Left kidney (tissue), 8 donors: ENCODE measurements around the gene MAGED2. TPM values are rescaled to one million over a fixed set of nuclear protein-coding genes. Genes with fewer than 3 reads are reported as not detected.
A peak's percentile ranks its signal among the peaks of the same experiment; 100 is the strongest.
"Not testable (repeated sequence)": the region's sequence is repeated elsewhere in the genome, so short reads cannot be mapped to it uniquely, and the experiment has no call there.

Experiments
- DNase-seq: peaks from one replicate; pipeline ENCODE4 v3.0.0-alpha.2; 2013
- long read RNA-seq, 8 donors: transcript quantifications; one replicate each; lab custom pipeline, GENCODE V29; 2026
- polyA plus RNA-seq: library from polyadenylated mRNA; unstranded; fragments of 120-200 nt; gene quantifications from one replicate; pipeline ENCODE4 v1.2.1, GENCODE V29; 2013; ENCODE audit not compliant: insufficient read length

Gene MAGED2, protein sequence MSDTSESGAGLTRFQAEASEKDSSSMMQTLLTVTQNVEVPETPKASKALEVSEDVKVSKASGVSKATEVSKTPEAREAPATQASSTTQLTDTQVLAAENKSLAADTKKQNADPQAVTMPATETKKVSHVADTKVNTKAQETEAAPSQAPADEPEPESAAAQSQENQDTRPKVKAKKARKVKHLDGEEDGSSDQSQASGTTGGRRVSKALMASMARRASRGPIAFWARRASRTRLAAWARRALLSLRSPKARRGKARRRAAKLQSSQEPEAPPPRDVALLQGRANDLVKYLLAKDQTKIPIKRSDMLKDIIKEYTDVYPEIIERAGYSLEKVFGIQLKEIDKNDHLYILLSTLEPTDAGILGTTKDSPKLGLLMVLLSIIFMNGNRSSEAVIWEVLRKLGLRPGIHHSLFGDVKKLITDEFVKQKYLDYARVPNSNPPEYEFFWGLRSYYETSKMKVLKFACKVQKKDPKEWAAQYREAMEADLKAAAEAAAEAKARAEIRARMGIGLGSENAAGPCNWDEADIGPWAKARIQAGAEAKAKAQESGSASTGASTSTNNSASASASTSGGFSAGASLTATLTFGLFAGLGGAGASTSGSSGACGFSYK
- polyA plus RNA-seq: 661 TPM
- long read RNA-seq, donor 1, transcript MAGED2-203 (12 exons, 2,066 nt): minor isoform, 33 of 380 reads
- long read RNA-seq, donor 1, transcript MAGED2-206 (13 exons, 2,189 nt): major isoform, 100 of 380 reads
- long read RNA-seq, donor 1, transcript MAGED2-204 (13 exons, 2,048 nt): minor isoform, 10 of 380 reads
- long read RNA-seq, donor 1, partial matches to known transcripts: 225 of 380 reads
- long read RNA-seq, donor 1, other reads (novel, unspliced or antisense): 5 of 380 reads
- long read RNA-seq, donor 2, transcript MAGED2-203 (12 exons, 2,066 nt): minor isoform, 17 of 391 reads
- long read RNA-seq, donor 2, transcript MAGED2-204 (13 exons, 2,048 nt): minor isoform, 19 of 391 reads
- long read RNA-seq, donor 2, transcript MAGED2-206 (13 exons, 2,189 nt): major isoform, 137 of 391 reads
- long read RNA-seq, donor 2, partial matches to known transcripts: 179 of 391 reads
- long read RNA-seq, donor 2, other reads (novel, unspliced or antisense): 36 of 391 reads
- long read RNA-seq, donor 3, transcript MAGED2-206 (13 exons, 2,189 nt): major isoform, 111 of 320 reads
- long read RNA-seq, donor 3, transcript MAGED2-204 (13 exons, 2,048 nt): minor isoform, 11 of 320 reads
- long read RNA-seq, donor 3, transcript MAGED2-203 (12 exons, 2,066 nt): minor isoform, 11 of 320 reads
- long read RNA-seq, donor 3, partial matches to known transcripts: 169 of 320 reads
- long read RNA-seq, donor 3, other reads (novel, unspliced or antisense): 13 of 320 reads
- long read RNA-seq, donor 4, partial matches to known transcripts: 49 of 55 reads
- long read RNA-seq, donor 4, other reads (novel, unspliced or antisense): 0 of 55 reads
- long read RNA-seq, donor 5, transcript MAGED2-206 (13 exons, 2,189 nt): major isoform, 266 of 719 reads
- long read RNA-seq, donor 5, transcript MAGED2-201 (12 exons, 1,958 nt): minor isoform, 6 of 719 reads
- long read RNA-seq, donor 5, transcript MAGED2-203 (12 exons, 2,066 nt): minor isoform, 43 of 719 reads
- long read RNA-seq, donor 5, transcript MAGED2-204 (13 exons, 2,048 nt): minor isoform, 41 of 719 reads
- long read RNA-seq, donor 5, partial matches to known transcripts: 320 of 719 reads
- long read RNA-seq, donor 5, other reads (novel, unspliced or antisense): 39 of 719 reads
- long read RNA-seq, donor 6, transcript MAGED2-206 (13 exons, 2,189 nt): major isoform, 119 of 433 reads
- long read RNA-seq, donor 6, transcript MAGED2-204 (13 exons, 2,048 nt): minor isoform, 22 of 433 reads
- long read RNA-seq, donor 6, transcript MAGED2-203 (12 exons, 2,066 nt): minor isoform, 15 of 433 reads
- long read RNA-seq, donor 6, partial matches to known transcripts: 269 of 433 reads
- long read RNA-seq, donor 6, other reads (novel, unspliced or antisense): 0 of 433 reads
- long read RNA-seq, donor 7, transcript MAGED2-209 (2 exons, 691 nt): minor isoform, 5 of 516 reads
- long read RNA-seq, donor 7, transcript MAGED2-203 (12 exons, 2,066 nt): minor isoform, 17 of 516 reads
- long read RNA-seq, donor 7, transcript MAGED2-204 (13 exons, 2,048 nt): minor isoform, 39 of 516 reads
- long read RNA-seq, donor 7, transcript MAGED2-206 (13 exons, 2,189 nt): major isoform, 170 of 516 reads
- long read RNA-seq, donor 7, partial matches to known transcripts: 256 of 516 reads
- long read RNA-seq, donor 7, other reads (novel, unspliced or antisense): 27 of 516 reads
- long read RNA-seq, donor 8, transcript MAGED2-203 (12 exons, 2,066 nt): minor isoform, 5 of 167 reads
- long read RNA-seq, donor 8, transcript MAGED2-204 (13 exons, 2,048 nt): minor isoform, 14 of 167 reads
- long read RNA-seq, donor 8, transcript MAGED2-206 (13 exons, 2,189 nt): major isoform, 66 of 167 reads
- long read RNA-seq, donor 8, partial matches to known transcripts: 70 of 167 reads
- long read RNA-seq, donor 8, other reads (novel, unspliced or antisense): 7 of 167 reads

DNA sequence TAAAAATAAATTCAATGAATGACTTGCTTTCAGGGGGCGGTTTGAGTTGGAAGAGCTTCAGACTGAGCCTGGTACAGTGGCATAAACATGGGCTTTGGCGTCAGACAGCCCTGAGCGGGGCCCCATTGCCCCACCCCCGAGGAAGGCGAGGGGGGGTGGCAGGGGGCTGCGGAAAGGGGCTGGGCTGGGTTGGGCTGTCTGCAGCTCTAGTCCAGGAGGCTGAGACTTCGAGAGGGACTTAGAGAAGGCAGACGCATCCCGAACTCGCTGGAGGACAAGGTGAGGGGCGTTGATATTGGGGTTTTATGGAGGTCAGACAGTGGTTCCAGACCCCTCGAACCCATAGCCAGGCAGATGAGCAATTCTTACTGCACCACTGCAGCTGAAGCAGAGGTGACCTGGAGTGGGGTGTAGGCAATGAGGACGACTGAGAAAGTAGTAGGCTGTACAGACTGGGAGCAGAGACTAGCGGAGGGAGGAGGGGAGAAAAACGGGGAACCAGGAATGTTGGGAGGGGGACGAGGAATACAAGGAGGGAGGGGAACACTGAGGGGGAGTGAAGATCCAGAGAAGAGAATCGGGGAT is at the start of gene MAGED2:
MAGED2 (plus strand) TSS at position 222 of the 585 bp plus-strand sequence. CDS start 1,587 bp downstream, outside the sequence.
- peak; percentile 49 for DNase-seq

DNA sequence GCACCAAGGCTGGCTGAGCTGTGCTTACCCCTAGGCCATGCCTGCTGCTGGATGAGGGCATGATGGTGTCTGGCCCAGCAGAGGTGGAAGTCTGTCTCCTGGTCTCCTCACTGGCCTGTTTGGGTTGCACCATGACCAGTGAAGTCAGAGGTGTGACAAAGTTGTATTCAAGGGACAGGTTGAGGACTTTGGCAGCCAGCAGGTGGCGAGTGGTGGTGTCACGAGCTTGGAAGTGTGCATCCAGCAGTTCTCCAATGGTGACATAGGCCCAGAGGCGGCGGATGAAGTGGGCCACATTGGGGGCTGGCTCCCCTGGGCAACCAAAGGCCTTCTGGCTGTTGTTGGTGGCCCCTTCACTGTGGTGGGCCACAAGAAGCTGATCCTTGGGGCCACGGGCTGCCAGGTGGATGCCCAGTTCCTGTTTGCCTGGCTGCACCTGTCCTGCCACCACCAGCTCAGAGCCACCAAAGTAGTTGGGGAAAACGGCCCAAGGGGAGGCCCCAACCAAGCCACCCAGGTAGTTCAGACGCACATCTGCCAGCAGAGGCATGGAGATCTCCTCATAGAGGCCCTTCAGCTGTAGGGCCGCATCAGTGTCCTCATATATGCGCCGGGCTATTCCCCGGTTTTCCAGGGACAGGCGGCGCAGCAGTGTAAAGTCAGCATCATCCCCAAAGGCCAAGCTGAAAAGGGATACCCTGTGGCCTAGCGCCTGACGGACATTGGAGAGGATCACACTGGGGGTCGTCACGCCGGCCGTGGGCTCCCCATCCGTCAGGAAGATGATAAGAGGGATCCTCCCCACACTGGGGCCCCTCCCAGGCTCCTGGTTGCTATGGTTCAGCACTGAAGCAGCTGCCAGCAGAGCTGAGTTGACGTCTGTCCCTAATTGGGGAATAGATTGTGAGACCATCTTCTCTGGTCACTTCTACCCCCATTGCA is 49.2 kb upstream of the MAGED2 start:
- DNase-seq: no peak

DNA sequence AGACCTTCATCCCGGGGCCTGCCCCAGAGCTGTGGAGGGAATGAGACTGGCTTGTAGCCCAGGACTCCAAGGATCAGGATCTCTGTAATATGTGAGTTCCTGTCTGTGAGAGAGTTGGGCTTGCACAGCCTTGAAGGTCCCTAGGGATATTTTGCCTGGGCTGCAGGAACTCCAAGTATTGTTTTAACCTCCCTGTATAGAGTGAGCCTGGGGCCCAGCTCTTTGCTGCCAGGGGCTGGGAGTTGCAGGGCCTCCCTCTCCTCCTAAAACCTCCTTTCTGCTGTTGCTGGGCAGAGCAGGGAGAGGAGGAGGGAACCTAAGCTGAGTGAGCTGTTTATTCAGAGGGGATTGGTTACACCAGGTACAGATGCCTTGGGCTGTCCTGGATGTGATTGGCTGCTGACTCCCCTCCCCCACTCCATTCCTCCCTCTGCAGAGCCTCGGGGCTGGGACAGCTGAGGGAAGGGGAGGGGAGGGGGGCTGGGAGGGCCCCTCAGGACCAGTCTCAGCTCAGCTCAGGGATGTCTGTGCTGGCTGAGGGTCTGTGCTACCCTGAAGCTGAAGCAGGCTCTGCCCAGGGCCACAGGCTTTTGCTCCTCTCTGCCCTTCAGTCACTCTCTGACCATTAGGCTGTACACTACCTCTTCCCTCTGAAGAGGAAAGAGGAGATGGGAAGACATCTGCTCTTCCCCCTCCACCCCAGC is 33.0 kb upstream of the MAGED2 start:
- peak; percentile 70 for DNase-seq

DNA sequence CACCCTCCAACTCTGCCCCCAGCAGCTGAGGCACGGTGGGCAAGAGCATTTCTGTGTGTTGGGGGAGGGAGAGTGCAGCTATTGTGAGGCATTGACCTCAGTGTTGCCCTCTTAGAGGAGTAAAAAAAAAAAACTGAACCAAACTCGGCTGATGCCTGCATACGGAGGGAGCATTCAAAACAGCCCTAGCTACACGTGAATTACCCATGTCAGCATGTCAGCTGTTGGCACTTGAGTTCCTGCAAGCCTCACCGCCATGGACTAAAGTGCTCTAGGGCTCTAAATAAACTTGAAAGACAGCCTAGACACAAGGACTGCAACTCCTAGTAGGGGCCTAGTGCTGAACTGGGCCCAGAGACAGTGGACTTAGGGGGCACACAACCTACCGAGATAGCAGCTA is 31.5 kb upstream of the MAGED2 start:
- no peak for DNase-seq

DNA sequence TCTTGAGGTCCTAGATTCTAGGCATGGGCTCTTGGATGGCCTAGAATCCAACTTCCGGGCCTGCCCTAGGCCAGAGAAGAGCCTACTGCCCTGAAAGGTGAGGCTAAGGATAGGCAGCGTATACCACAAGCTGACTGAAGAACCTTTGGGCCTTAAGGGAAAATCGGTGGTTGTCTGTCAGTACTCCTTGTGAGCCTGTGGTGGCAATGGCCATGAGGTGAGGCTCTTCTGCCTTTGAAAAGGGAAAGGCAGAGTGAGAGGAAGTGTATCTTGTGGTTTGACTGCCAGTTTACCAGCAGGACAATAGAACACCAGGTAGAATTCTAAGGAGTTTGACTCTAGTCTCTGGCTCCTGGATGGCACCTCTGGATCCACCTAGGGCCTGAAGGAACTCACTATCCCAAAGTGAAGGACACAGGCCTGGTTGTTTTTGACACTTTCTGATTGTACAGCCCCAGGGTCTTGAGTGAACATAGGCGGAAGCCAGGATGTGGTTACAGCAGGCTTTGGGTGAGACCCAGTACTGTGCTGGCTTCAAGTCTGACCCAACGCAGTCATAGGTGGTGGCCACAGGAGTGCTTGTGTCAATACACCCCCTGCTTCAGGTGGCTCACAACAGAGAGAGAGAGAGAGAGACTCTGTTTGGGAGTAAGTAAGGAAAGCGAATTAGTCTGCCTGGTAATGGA is 30.4 kb upstream of the MAGED2 start:
- no peak for DNase-seq

DNA sequence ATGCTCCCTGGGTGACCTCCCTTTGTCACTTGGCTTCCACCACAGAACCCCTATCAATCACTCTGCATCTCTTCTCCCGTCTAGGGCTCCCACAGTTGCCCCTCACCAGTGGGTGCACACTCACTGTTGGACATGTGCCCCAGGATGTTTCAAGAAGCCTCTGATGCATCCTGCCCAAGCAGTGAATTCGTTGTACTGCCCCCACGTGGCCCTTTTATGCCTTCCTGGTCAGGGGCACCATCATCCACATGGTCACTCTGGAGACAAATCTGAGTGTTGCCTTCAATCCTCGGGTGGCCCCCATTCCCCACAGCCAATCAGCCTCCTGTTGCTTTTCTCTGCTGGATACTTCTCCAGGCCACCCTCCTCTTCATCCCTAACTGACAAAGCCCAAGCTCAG is 21.6 kb upstream of the MAGED2 start:
- no peak for DNase-seq

DNA sequence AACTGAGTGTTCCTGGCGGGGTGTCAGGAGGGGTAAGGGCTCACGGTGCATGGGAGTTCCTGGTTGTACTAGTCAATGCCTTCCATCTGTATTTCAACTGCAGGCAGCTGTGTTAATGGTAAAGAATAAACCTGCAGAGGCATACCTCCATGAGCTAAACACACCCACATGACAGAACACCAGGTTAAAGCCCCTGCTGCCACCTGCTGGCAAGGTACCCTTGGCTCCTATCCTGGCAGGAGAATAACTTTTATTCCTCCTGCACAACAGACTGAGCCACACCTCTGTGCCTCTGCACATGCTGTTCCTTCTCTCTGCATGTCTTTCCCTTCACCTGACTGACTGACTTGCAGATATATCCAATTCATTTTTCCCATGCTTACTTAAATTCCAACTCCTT is 20.6 kb upstream of the MAGED2 start:
- no peak for DNase-seq

DNA sequence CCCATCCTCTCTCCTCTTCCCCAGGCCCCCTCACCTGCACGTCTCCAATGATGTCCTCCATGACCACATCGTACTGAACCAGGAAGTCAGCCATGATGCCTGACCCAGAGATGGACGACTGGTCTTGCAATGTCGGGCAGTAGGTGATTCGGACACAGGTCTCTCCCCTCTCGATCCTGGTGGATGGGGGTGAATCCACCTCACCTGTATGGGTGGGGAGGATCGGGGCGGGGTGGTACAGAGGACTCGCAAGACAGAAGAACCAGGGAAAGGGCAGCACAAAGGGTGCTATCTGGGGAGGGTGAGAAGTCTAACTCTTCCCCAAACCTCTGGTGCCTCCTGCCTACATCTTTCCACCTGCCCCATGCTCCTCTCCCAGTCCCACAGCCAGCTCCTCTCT is 19.1 kb upstream of the MAGED2 start:
- no peak for DNase-seq

DNA sequence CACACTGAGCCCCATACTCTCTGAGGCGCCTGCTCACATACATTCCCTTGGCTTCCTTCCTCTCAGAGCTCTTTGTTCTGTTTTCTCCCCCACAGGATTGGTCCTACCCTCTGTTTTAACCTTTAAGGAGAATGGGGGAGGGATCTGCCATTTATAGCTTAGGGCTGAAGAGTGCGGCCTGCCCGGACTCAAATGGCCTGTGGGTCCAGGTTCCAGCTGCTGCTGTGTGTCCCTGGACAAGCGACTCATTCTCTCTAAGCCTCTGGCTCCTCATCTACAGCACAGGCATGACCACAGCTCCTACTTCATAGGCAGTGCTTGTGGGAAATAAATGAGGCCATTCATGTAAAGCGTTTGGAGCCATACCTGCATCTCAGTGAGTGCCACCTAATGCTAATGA is 18.1 kb upstream of the MAGED2 start:
- DNase-seq: not testable (repeated sequence)

DNA sequence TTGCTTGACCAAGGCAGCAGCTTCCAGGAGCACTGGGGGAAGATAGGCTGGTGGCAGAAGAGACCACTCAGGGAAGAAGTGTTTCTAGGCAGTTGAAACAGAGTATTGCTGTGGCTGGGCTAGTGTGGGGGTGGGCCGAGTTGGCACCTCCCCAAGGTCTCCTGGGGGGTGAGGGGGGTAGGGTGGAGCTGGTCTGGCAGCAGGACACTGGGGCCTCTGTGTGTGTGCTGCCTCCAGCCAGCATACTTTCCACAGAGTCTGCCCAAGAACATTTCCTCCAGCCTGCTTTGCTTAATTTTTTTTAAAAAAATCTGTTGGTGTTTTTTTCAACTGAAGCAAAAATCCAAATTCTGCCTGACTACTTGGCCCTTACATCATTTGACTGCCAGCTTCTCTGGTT is 13.5 kb upstream of the MAGED2 start:
- no peak for DNase-seq

DNA sequence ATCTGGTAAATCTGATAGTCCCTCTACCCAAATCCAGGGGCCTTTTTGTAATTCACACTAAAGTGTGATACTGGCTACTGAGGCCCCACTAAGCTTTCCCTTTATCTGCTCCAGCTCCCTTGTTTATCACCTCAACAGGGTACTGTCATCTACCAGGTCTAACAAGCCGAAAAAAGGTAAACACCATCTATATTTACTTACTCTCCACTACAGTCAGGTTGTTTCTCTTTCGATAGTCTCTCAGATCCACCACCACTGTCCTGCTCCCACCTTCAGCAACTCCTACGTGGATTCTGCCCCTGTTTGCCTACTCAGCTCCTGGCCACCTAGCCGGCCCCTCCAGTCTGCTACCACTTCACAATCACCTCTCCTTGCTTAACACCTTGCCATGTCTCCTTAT is 12.8 kb upstream of the MAGED2 start:
- no peak for DNase-seq

DNA sequence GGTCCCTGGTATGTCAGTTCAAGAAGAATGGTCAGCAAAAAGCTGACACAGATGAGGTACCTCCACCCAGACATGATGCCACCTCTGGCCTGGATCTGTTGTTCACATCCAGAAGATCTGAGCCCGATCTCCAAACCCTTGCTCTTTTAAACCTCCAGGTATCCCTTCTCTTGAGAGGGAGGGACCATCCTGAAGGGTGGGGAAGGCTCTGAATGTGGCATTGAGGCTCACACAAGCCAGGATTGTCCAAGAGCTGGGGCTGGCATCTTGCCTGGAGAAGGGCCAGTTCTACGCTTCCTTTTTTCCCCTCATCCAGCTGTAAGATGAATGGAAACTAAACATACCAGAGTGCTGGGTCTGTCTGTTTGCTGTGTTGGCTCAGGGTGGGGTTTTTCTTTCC is 9.4 kb upstream of the MAGED2 start, which contains the start of gene ITIH6:
ITIH6 (minus strand) TSS at position 119 of the 400 bp plus-strand sequence; CDS start at position 74, 45 bp downstream.
- no peak for DNase-seq

DNA sequence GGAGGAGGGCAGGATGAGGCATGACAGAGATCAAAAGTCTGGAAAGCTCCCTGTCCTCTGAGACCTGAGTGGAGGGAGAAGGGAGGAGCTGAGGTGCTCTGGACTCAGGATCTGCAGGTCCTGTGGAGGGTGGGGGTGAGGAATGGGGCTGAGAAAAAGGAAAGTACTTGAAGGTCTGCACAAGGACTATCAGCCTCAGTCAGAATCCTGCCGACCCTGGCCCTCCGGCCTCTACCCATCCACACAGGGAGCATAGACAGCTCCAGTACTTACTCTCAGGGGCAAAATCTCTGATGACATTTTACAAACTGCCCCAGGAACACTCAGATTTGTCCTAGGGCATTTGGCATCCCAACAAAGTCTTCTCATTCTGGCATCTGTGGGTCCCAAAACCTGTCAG is 8.5 kb upstream of the MAGED2 start:
- no peak for DNase-seq

DNA sequence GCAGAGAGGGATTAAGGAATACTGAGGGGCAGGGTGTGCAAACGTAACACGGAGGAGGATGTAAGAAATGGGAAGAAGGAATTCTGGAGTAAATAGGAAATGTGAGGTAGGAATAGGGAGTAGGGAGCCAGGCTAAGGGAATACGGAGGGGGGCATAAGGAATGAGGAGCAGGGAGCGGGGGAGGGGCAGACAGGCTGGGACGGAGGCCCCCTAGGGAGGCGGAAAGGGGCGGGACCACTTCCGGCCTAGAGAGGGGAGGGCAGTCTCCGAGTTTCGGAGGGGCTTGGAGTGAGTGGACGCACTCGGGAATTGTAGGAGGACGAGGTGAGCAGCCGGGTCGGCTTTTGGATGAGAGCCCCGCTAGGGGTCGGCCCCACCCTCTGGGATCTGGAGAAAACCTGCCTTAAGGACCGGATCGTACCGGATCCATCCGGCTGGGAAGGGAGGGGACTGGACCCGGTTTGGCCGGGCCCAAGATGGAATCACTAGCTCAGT is 612 bp downstream of the MAGED2 start:
- peak; percentile 79 for DNase-seq

DNA sequence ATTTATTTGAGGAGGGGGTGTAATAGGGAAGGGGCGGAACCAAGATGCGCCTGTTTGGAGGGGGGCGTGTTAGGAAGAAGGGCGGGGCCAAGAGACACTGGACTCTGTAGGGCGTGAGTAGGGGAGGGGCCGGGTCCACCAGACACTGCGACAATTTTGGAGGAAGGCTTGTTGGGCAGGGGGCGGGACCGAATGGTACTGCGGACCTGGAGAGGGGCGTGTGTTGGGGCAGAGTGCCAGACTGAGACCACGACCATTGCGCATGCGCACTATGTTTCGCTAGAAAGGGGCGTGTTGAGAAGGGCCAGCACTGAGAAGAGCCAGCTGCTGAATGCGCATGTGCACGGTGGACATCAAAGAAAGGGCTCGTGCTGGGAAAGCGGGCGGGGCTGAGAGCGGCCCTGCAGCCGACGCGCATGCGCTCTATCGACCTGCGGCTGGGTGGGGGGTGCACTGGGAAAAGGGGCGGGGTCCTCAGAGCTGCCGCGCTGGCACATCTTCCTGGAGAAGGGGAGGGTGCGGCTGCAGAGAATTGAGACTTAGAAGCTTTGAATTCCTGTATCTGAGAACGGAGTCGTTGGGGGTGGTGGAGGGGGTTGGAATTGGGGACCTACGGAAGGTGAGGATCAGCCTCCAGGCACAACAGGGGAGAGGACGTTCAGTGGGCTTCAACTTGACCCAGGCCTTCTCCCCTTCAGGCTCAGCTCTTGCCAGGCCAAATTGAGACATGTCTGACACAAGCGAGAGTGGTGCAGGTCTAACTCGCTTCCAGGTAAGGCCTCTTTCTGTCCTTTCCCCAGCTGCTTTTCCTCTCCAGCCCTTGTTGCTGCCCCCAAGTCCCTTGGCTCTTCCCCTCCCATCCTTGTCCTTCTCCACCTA is 1.3 kb downstream of the MAGED2 start:
- peak; percentile 94 for DNase-seq
